Activated CD8-positive, alpha-beta memory T cell treated with anti-CD3 and anti-CD28 coated beads for 1 hour (primary cell): Measurements from ENCODE around the gene MYH16.
"Not testable (repeated sequence)": the region's sequence is repeated elsewhere in the genome, so short reads cannot be mapped to it uniquely, and the experiment has no call there.

Experiments used
- DNase-seq, 2 donors: peaks; one replicate each; pipeline ENCODE4 v3.0.0-alpha.2; 2020; ENCODE audit warnings: low read depth in 1 of 2; ENCODE audit errors: extremely low read depth in 1 of 2

MYH16 gene

DNA sequence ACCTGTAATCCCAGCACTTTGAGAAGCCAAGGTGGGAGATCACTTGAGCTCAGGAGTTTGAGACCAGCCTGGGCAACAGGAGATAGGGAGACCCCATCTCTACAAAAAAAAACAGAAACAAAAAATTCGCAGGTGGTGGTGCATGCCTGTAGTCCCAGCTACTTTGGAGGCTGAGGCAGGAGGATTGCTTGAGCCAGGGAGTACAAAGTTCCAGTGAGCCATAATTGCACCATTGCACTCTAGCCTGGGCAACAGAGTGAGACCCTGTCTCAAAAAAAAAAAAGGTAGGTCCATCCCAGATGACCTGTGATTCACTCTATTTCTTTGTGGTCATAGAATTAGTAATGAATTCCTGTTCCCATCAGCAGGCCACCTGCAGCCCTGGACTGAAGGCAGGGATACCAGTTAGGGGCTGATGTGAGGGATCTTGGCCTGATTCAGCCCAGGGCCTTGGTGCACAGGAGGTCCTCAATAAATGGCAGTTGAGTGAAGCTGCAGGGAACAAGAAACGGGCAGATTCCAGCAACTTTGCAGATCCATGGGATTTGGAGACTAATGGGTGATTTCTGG lies at the start of gene MYH16:
Gene MYH16, plus strand, starts transcription at position 364 of the 570 bp plus-strand sequence.
- DNase-seq: no peak

GRCh38 chr7:99224263-99224898 lies 48.3 kb upstream of the MYH16 start:
- not testable (repeated sequence) for DNase-seq

DNA sequence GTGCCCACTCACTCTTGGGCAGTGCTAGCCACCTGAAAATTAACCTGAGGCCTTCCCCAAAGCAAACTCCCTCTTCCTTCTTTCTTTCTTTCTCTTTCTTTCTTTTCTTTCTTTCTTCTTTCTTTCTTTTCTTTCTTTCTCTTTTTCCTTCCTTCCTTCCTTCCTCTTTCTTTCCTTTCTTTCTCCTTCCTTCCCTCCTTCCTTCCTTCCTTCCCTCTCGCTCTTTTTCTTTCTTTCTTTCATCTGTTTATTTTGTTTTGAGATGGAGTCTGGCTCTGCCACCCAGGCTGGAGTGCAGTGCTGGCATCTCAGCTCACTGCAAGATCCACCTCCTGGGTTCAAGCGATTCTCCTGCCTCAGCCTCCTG lies 47.8 kb upstream of the MYH16 start:
- DNase-seq: no peak

GRCh38 chr7:99229234-99229633 lies 43.4 kb upstream of the MYH16 start:
- no peak for DNase-seq

DNA sequence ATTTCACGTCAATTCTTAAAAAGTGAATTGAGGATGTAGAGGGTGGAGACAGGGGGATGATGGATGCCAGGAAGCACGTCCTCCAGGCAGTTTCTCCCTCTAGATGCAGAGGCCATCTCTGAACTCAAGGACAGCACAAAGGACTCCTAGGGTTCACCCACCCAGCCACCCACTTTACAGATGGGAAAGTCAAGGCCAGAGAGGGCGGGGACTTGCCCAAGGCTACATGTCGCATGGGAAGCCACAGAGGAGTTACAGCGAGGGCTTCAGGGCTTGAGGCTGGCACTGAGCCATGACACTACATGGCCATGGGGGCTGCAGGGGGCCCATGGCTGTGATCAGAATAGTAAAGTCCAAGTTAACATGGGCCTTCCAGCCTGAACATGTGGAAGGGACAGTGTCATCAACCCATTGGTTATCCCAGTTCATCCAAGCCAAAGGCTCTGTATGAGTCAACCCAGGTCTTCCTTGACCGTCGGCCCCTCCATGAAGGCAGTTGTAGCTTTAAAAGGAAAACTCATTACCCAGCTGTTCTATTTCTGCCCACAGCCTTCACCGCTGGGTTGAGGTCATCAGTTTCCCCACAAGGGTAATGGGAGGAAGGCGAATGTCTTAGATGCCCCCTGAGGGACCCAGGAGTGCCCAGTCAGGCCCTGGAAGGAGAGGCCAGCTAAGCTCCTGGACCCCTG lies 40.4 kb upstream of the MYH16 start:
- no peak for DNase-seq

GRCh38 chr7:99232955-99233354 lies 39.7 kb upstream of the MYH16 start:
- DNase-seq: not testable (repeated sequence)

- no peak for DNase-seq
Measured at GRCh38 chr7:99234185-99234584, 38.5 kb upstream of the MYH16 start.

GRCh38 chr7:99235925-99236324 lies 36.7 kb upstream of the MYH16 start:
- DNase-seq: no peak

DNA sequence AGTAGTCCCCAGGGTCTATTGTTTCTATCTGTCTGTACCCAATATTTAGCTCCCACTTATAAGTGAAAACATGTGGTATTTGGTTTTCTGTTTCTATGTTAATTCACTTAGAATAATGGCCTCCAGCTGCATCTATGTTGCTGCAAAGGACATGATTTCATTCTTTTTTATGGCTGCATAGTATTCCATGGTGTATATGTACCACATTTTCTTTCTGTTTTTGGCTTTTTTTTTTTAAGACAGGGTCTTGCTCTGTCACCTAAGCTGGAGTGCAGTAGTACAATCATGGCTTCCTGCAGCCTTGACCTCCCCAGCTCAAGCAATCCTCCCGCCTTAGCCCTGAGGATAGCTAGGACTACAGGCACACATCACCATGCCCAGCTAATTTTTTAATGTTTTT lies 34.8 kb upstream of the MYH16 start:
- DNase-seq: not testable (repeated sequence)

GRCh38 chr7:99238558-99239341 lies 33.9 kb upstream of the MYH16 start:
- no peak for DNase-seq

DNA sequence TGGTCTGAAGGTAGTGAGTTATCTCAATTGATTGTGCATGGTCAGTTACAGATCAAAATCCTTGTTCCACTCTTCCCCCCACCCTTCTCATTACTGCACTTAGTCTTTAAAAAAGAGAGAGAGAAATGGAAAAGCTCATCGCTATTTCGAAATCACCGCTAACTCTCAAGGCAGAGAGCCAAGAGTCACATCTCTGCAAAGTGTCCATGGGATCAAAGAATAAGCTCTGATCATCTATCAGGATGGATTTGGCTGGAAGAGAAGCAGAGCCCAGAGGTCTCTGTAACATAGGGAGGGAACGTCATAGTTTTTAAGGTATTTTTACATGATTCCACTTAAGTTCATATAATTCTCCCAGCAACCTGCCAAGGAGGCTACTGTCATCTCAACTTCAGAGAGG lies 30.0 kb upstream of the MYH16 start:
- no peak for DNase-seq

GRCh38 chr7:99243751-99244337 lies 28.8 kb upstream of the MYH16 start:
- DNase-seq: no peak

DNA sequence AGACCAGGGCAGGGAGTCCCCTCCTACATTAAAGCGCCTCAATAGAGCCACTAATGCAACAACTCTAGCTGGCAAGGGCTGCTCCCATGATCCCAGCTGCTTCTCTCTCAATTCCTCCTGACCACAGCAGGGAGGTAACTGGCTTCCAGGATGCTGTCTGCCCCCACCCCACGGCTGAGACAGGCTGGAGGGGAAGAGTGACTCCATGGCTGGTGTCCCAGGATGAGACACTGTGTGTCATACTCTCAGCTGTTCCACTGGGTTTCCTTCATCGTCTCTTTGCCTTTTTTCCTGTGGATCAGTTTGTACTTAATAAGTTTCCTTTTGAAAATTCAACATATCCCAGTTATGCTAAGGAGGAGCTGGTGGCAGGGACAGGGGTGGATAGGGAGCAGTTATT lies 27.7 kb upstream of the MYH16 start:
- no peak for DNase-seq

DNA sequence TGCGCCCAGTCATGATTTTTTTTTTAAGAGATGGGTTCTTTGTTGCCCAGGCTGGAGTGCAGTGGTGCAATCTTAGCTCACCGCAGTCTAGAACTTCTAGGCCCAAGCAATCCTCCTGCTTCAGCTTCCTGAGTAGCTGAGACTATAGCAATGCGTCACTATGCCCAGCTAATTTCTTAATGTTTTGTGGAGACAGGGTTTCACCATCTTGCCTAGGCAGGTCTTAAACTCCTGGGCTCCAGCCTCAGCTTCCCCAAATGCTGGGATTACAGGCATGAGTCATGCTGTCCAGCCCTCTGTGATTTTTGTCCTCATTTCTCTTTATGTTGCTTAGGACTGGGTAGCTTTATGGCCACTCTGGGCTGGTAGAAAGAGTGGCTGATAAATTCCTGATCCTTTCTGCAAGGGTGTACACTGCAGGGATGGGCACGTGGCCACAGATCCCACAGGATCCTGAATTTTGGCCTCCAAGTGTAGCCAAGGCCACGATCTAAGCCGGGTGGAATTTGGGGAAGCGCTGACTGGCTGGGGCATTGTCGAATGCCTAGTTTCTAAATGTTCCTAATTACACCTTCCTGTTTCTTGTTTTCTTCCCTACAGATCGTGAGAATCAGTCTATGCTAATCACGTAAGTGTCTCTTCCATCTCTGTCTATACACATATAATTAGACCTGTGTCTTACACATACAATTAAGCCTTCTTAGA lies 24.1 kb upstream of the MYH16 start:
- DNase-seq: no peak

DNA sequence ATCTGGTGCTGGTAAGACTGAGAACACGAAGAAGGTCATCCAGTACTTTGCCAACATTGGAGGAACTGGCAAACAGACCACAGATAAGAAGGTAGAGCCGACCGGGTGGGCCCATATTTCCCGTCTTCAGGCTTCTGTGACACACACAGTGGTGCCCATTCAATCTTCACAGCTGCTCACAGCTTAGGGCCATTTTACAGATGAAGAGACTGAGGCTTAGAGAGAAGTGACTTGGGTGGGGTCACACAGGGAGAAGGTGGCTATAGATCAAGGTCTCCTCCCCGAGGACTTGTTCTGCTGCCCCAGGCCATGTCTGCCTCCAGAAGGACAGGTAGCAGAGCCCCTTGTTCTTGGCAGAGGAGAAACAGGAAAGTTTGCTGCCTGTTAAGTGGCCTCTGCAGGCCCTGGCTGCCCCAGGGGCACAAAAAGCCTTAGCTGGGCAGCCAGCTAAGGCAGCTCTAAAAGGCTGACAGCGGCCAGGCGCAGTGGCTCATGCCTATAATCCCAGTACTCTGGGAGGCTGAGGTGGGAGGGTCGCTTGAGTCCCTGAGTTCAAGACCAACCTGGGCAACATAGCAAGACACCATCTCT lies 22.6 kb upstream of the MYH16 start:
- no peak for DNase-seq

GRCh38 chr7:99252166-99252895 lies 20.3 kb upstream of the MYH16 start:
- DNase-seq: no peak

DNA sequence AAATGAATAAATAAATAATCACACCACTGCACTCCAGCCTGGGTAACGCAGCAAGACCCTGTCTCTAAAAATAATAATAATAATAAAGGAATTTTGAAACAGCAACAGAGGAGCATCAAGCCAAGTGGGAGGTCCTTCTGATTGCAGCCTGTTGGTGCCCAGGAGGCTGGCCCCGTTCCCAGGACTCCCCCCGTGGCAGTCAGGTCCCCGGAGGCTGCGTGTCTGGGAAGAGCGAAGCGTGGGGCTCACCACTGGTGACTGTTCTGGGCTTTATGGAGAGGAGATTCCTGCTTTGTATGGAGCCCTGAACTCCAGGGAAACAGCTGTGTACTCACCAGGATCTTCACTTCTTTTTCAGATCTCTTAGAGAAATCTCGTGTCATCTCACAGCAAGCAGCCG lies 19.3 kb upstream of the MYH16 start:
- DNase-seq: no peak

DNA sequence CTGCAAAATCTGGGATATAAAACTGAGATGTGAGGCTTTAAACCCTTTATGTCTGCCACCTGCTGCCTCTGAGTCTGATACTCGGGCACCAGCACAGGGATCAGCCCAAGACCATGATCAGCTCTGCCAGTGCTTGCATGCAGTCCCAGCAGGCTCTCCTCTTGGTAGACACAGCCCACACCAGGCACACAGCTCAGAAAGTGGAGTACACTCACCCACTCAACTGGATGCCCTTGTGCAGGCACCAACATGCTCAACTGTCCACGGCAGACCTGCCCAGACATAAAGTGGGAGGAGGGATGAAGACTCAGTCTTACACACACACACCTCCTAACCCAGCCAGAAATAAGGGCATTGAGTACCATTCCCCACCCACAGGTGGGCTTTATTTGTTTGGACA lies 18.2 kb upstream of the MYH16 start:
- DNase-seq: no peak

GRCh38 chr7:99255463-99255862 lies 17.2 kb upstream of the MYH16 start:
- DNase-seq: no peak

- no peak for DNase-seq
Measured at GRCh38 chr7:99257065-99257464, 15.6 kb upstream of the MYH16 start.
